Measurements from ENCODE around the gene KY.

Gene KY

GRCh38 chr3:134619301-134619615 lies 31.6 kb downstream of the KY start:
- DNase-seq (ENCODE audit: low read depth): no peak

- DNase-seq (ENCODE audit: low read depth): no peak
Measured at GRCh38 chr3:134618478-134619300, 32.1 kb downstream of the KY start.

GRCh38 chr3:134617608-134618477 lies 33.0 kb downstream of the KY start:
- DNase-seq (ENCODE audit: low read depth): no peak

- no peak for DNase-seq (ENCODE audit: low read depth)
Measured at GRCh38 chr3:134615743-134616142, 35.1 kb downstream of the KY start.

GRCh38 chr3:134614955-134615354 lies 35.9 kb downstream of the KY start:
- DNase-seq (ENCODE audit: low read depth): no peak

GRCh38 chr3:134613006-134613520 lies 37.8 kb downstream of the KY start:
- DNase-seq (ENCODE audit: low read depth): no peak

- DNase-seq (ENCODE audit: low read depth): no peak
Measured at GRCh38 chr3:134611516-134611915, 39.3 kb downstream of the KY start.

- no peak for DNase-seq (ENCODE audit: low read depth)
Measured at GRCh38 chr3:134610432-134611385, 40.1 kb downstream of the KY start.

- DNase-seq (ENCODE audit: low read depth): no peak
Measured at GRCh38 chr3:134609821-134610431, 40.9 kb downstream of the KY start.

GRCh38 chr3:134608771-134609435 lies 41.9 kb downstream of the KY start:
- no peak for DNase-seq (ENCODE audit: low read depth)

- no peak for DNase-seq (ENCODE audit: low read depth)
Measured at GRCh38 chr3:134608023-134608770, 42.6 kb downstream of the KY start.

- no peak for DNase-seq (ENCODE audit: low read depth)
Measured at GRCh38 chr3:134607054-134608022, 43.5 kb downstream of the KY start.

GRCh38 chr3:134606033-134607025 lies 44.5 kb downstream of the KY start:
- DNase-seq (ENCODE audit: low read depth): no peak

GRCh38 chr3:134605556-134605955 lies 45.3 kb downstream of the KY start:
- DNase-seq (ENCODE audit: low read depth): no peak

- no peak for DNase-seq (ENCODE audit: low read depth)
Measured at GRCh38 chr3:134603956-134604355, 46.9 kb downstream of the KY start.

- DNase-seq (ENCODE audit: low read depth): no peak
Measured at GRCh38 chr3:134603480-134603879, 47.3 kb downstream of the KY start.

- no peak for DNase-seq (ENCODE audit: low read depth)
Measured at GRCh38 chr3:134602440-134602814, 48.4 kb downstream of the KY start.

All from stimulated activated CD8-positive, alpha-beta memory T cell treated with anti-CD3 and anti-CD28 coated beads, Interleukin-12 subunit alpha, Interleukin-12 subunit beta, amount 100 ng/mL, for 1 hour (primary cell).